GM12874 (cell line): ENCODE data around the gene IFRD2.

Experiments
- TF ChIP-seq, protein P1 (sequence below): IDR thresholded peaks from 2 replicates; pipeline ENCODE4 v1.5.1; 2011; ENCODE audit warnings: low read depth, mild to moderate bottlenecking, control low read depth, low read length, moderate library complexity; ENCODE audit not compliant: insufficient read depth

IFRD2 gene

DNA sequence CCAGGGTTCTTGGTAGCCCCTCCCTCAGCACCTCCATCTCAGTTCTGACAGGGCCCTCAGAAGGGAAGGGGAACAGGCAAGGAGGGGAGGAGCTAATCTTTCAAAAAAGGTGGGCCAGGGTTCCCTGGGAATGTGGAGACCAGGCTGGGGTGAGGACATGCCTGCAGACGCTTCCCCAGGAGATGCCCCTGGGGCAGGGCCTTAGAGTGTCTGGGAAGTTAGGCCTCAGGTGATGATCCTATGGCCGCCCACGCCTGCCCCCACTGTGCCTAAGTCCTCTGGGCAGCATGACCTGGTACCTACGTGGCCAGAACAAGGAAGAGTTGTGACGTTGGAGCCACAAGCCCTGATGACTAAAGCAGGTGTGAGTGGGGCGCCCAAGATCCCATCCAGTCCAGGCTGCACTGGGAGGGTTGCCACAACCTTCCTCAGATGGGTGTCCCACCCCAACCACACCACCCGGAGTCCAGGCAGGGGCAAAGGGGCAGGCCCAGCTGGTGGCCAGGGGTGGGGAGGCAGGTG, 27.2 kb downstream of the IFRD2 start:
- TF ChIP-seq, protein P1, sequence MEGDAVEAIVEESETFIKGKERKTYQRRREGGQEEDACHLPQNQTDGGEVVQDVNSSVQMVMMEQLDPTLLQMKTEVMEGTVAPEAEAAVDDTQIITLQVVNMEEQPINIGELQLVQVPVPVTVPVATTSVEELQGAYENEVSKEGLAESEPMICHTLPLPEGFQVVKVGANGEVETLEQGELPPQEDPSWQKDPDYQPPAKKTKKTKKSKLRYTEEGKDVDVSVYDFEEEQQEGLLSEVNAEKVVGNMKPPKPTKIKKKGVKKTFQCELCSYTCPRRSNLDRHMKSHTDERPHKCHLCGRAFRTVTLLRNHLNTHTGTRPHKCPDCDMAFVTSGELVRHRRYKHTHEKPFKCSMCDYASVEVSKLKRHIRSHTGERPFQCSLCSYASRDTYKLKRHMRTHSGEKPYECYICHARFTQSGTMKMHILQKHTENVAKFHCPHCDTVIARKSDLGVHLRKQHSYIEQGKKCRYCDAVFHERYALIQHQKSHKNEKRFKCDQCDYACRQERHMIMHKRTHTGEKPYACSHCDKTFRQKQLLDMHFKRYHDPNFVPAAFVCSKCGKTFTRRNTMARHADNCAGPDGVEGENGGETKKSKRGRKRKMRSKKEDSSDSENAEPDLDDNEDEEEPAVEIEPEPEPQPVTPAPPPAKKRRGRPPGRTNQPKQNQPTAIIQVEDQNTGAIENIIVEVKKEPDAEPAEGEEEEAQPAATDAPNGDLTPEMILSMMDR, result no peak

DNA sequence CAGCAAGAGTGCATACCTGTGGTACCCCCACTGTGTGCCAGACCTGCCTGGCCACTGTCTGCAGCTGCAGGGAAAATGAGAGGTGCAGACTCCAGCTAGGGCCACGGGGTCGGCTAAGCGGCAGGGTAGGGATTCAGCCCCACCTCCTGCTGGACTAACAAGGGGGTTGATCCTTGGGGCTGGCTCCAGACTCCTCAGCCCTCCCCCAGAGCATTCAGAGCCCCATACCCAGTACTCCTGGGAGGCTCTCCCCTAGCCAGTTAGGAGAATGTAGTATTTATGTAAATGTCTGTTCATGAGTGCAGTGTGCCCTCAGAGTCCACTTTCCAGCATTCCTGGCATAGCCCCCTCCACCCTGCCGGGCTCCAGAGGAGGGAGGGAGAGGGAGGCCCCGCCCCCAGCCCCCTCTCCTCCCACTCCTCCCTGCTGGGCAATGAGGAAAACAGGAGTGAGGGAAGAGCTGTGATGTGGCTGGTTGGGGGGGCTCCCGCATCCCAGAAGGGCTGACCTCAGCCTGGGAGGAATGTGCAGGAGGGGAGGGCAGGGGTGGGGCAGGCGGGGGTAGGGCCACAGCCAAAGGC, 27.8 kb downstream of the IFRD2 start:
- TF ChIP-seq, protein P1, result no peak

DNA sequence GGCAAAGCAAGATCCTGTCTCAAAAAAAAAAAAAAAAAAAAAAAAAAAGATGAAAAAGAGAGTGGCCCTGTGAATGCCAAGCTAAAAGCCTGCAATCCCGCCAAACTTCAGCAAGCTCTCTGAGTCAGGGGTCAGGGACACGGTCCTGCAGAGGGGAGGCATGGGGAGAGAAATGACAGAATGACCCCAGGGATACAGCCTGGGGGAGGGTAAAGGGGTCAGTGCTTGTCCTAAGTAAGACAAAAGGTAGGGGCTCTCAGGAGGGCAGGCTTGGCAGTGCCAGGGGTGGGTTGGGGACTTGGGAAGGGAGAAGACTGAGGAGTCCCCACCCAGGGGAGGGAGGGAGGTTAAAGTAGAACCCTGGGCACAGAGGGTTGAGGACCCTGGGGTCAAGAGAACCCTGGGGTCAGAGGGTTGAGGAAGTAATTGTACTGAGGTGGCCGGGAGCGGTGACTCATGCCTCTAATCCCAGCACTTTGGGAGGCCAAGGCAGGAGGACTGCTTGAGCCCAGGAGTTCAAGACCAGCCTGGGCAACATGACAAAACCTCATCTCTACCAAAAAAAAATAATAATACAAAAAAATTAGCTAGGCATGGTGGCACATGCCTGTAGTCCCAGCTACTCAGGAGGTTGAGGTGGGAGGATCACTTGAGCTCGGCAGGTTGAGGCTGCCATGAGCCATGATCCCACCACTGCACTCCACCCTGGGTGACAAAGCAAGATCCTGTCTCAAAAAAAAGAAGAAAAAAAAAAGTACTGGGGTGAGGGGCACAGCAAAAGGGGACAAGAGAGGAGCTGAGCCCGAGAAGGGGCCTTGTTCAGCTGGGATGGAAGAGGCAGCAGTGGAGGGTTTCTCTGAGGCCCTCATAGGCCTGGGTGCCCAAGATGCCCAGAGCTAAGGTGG, 28.5 kb downstream of the IFRD2 start:
- TF ChIP-seq, protein P1, result no peak

DNA sequence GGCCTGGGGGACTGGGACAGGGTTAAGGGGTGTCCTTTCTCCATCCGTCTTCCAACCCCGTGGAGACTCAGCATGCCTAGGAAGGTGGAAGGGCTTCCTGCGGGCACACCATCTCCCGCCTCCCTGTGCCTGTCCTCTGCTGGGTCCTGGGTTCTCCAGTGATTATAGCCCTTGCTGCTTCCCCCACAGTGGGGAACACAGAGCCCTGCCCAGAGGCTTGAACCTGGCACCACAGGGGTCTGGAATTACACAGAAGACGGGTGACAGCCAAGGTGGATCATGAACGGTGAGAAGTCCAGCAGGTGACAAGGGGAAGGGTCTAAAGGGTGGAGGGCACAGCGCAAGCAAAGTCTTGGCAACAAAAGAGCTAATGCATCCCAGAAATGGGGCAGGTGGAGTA, 29.5 kb downstream of the IFRD2 start:
- TF ChIP-seq, protein P1, result no peak

DNA sequence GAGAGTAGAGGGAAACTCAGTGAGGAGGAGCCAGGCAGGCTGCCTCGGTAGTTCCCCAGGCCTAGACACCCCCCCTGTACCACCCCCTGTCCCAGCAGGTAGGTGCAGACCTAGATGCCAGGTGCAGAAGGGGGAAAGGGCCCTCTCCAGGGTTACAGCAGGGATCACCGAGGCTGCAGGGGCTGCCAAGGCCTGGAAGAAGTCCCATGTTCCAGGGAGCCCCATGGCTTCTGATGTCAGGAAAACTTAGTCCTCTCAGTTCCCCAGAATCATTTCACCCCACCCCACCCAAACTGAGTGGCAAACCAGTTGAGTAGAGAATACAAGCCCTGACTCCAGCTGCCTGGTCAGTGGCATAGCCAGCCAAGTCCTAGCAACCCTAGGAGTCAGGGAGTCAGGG, 30.7 kb downstream of the IFRD2 start:
- TF ChIP-seq, protein P1, result no peak

DNA sequence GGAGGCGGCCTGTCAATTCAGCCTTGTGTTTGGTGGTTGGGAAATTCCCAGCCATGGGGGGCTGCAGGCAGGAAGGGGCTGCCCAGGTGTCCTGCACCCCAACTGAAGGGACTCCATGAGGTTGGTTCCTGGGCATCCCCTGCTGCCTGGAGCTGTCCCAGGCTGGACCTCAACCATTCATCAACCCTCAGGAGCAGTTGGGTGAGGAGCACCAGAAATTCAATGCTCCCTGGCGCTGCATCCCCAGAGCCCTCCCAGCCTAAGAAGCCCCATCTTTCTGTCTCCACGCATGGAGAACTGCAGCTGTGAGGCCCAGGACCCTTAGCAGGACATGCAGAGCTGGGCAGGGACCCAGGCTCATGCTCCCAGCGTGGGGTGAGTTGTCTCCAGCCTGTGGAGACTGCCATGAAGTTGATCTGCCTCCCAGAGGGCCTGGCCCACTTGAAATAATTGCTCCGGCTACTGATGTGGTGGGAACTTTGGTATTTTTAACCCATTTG, 31.2 kb downstream of the IFRD2 start:
- TF ChIP-seq, protein P1, result no peak
